SK-N-SH (cell line): ENCODE data around the gene COL24A1. TPM values are rescaled to one million over a fixed set of nuclear protein-coding genes. Genes with fewer than 3 reads are reported as not detected.

ENCODE experiments used
- CTCF ChIA-PET: fragments of 300-600, 350-600 bp; formaldehyde crosslinking; extraction: SDS; loops from one replicate; lab custom pipeline; 2021; lab: Yijun Ruan, JAX
- POLR2A ChIA-PET: fragments of 350-600 bp; sonication (Branson Sonifier 250); formaldehyde crosslinking; extraction: SDS; loops from one replicate; lab custom pipeline; 2020; ENCODE audit warnings: antibody characterized with exemption, inconsistent platforms; lab: Yijun Ruan, JAX
- DNase-seq: peaks from one replicate; pipeline ENCODE4 v3.0.0; 2012
- H2AFZ ChIP-seq: fragments of 200-600 bp; sonication (generic); 2 replicates; pipeline ENCODE4 v1.8.1; 2016; ENCODE audit warnings: antibody characterized with exemption, mild to moderate bottlenecking, low read depth
- H3F3A ChIP-seq: fragments of 200-600 bp; sonication (generic); replicated peaks from 2 replicates; pipeline ENCODE3; 2016; ENCODE audit warnings: antibody characterized with exemption, mild to moderate bottlenecking; ENCODE audit not compliant: insufficient read depth
- H3K27ac ChIP-seq, 2 experiments: fragments of 200-500 bp in 1 of 2; fragments of 200-600 bp in 1 of 2; sonication (Bioruptor generic) in 1 of 2; sonication (generic), shearing (Covaris generic) in 1 of 2; 2 replicates each; pipeline versions ENCODE4 v1.5.1 to v1.6.1; 2014 to 2016; ENCODE audit warnings: low read depth in 2 of 2, inconsistent platforms in 1 of 2, low read length in 1 of 2, mild to moderate bottlenecking in 1 of 2, mixed read lengths in 1 of 2
- H3K27me3 ChIP-seq: fragments of 200-600 bp; sonication (generic), shearing (Covaris generic); 2 replicates; pipeline ENCODE4 v1.6.1; 2016; ENCODE audit warnings: mixed run types; ENCODE audit not compliant: insufficient read depth
- H3K36me3 ChIP-seq, 2 experiments: fragments of 200-500 bp in 1 of 2; fragments of 200-600 bp in 1 of 2; sonication (Bioruptor generic) in 1 of 2; sonication (generic) in 1 of 2; replicated peaks in 1 of 2; 2 replicates each; pipeline versions ENCODE3 to v1.5.1; 2014 to 2016; ENCODE audit warnings: low read length in 1 of 2, mild to moderate bottlenecking in 1 of 2; ENCODE audit not compliant: insufficient read depth in 2 of 2, control insufficient read depth in 1 of 2
- H3K4me1 ChIP-seq, 2 experiments: fragments of 200-500 bp in 1 of 2; fragments of 200-600 bp in 1 of 2; sonication (Bioruptor generic) in 1 of 2; sonication (generic), shearing (Covaris generic) in 1 of 2; 2 replicates each; pipeline versions ENCODE4 v1.5.1 to v1.6.1; 2014 to 2016; ENCODE audit warnings: low read depth in 1 of 2, low read length in 1 of 2, mixed run types in 1 of 2; ENCODE audit not compliant: insufficient read depth in 2 of 2, control insufficient read depth in 1 of 2
- H3K4me2 ChIP-seq: fragments of 200-600 bp; sonication (generic), shearing (Covaris generic); 2 replicates; pipeline ENCODE4 v1.6.1; 2017; ENCODE audit warnings: mixed run types
- H3K4me3 ChIP-seq, 2 experiments: fragments of 200-500 bp in 1 of 2; fragments of 200-600 bp in 1 of 2; sonication (Bioruptor generic) in 1 of 2; sonication (generic), shearing (Covaris generic) in 1 of 2; 2 replicates each; pipeline versions ENCODE4 v1.5.1 to v1.8.1; 2014 to 2016; ENCODE audit warnings: low read depth in 2 of 2, inconsistent platforms in 1 of 2, low read length in 1 of 2, mild to moderate bottlenecking in 1 of 2, mixed read lengths in 1 of 2, moderate library complexity in 1 of 2
- H3K79me2 ChIP-seq: fragments of 200-600 bp; sonication (generic); 2 replicates; pipeline ENCODE4 v1.8.1; 2017; ENCODE audit warnings: mild to moderate bottlenecking; ENCODE audit not compliant: insufficient read depth
- H3K9ac ChIP-seq: fragments of 200-600 bp; sonication (generic); 2 replicates; pipeline ENCODE4 v1.6.1; 2017; ENCODE audit warnings: mixed run types
- H3K9me2 ChIP-seq: fragments of 200-600 bp; sonication (generic); 2 replicates; pipeline ENCODE4 v1.6.1; 2017; ENCODE audit warnings: mixed run types
- H3K9me3 ChIP-seq: fragments of 200-600 bp; sonication (generic); 2 replicates; pipeline ENCODE4 v1.6.1; 2017; ENCODE audit warnings: mixed run types, mild to moderate bottlenecking, moderate library complexity
- H4K20me1 ChIP-seq: fragments of 200-600 bp; sonication (generic); 2 replicates; pipeline ENCODE4 v1.6.1; 2017; ENCODE audit warnings: mild to moderate bottlenecking, mixed run types; ENCODE audit not compliant: insufficient read depth
- FOXJ3 ChIP-seq: sonication (generic); formaldehyde crosslinking; IDR thresholded peaks from 2 replicates; pipeline ENCODE4 v1.5.1; 2020; ENCODE audit warnings: mild to moderate bottlenecking, missing genetic modification reagents
- NRF1 ChIP-seq: IDR thresholded peaks from 2 replicates; pipeline ENCODE4 v1.6.1; 2012; ENCODE audit warnings: low read depth, mild to moderate bottlenecking, low read length
- POLR2AphosphoS5 ChIP-seq: IDR thresholded peaks from 2 replicates; pipeline ENCODE4 v1.6.1; 2012; ENCODE audit warnings: low read depth, low read length
- RCOR1 ChIP-seq: fragments of 150-350 bp; IDR thresholded peaks from 2 replicates; pipeline ENCODE4 v1.6.1; 2017; ENCODE audit warnings: antibody characterized with exemption, low read length
- SMC3 ChIP-seq: IDR thresholded peaks from 2 replicates; pipeline ENCODE4 v1.6.1; 2012; ENCODE audit warnings: low read depth, low read length, improper control_type of control experiment
- TCF12 ChIP-seq: IDR thresholded peaks from 2 replicates; pipeline ENCODE4 v1.4.0; 2012
- TEAD4 ChIP-seq: IDR thresholded peaks from 2 replicates; pipeline ENCODE4 v1.4.0; 2012; ENCODE audit warnings: mild to moderate bottlenecking, borderline replicate concordance; ENCODE audit not compliant: insufficient read depth
- WGBS: methylation state at CpG from one replicate; pipeline ENCODE4 v1.1.6; 2017; ENCODE audit warnings: low lambda C conversion rate; 5-methylcytosine and 5-hydroxymethylcytosine counted together
- polyA plus RNA-seq, 3 experiments: library from polyadenylated mRNA; depleted of rRNA; stranded (reverse); fragments of >200 nt; gene quantifications; 2 replicates each; pipeline ENCODE4 v1.2.3, GENCODE V29; 2012
- TF ChIP-seq, protein P1 (sequence below): IDR thresholded peaks from 2 replicates; pipeline ENCODE4; 2012
- TF ChIP-seq, protein P2 (sequence below): IDR thresholded peaks from 2 replicates; pipeline ENCODE4 v1.4.0; 2012; ENCODE audit warnings: low read depth, borderline replicate concordance
- TF ChIP-seq, protein P3 (sequence below): fragments of 150-350 bp; IDR thresholded peaks from 2 replicates; pipeline ENCODE4 v1.6.1; 2016; ENCODE audit warnings: mild to moderate bottlenecking, low read depth, low read length
- TF ChIP-seq, protein P4 (sequence below): IDR thresholded peaks from 2 replicates; pipeline ENCODE4 v1.6.1; 2012; ENCODE audit warnings: mild to moderate bottlenecking, low read depth, low read length, moderate library complexity

COL24A1 gene
- polyA plus RNA-seq, 1 of the 3 experiments (the other 2 are of a cell fraction): not detected

DNA sequence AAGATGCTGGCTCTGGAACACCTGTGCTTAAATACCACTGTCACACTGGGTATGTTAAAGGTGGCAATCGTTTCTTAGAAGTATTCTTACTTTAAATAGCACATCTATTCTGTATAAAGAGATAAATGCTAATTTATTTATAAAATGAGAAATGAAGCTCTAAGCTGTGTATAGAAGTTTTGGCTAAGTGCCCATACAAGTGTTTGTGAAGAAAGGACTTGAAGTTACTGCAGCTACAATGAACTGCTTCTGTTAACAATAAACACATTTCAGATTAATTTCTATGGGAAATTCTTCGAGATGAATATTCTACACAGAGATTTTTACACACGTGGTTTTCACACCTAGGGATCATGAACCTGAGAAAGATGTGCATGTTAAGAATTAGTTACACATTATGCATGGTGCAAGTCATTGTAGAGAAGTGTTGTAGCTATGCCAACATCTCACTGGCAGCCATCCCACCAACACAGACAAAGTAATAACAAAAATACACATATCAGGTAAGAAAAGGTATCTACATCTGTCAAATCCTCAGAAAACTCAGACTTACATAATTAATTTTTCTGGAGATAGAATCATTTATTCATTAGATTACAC, 16.2 kb downstream of the COL24A1 start:
- no peak overlapping the region for H3K27ac ChIP-seq
- H3K9ac ChIP-seq: no peak overlapping the region
- TF ChIP-seq, protein P1, sequence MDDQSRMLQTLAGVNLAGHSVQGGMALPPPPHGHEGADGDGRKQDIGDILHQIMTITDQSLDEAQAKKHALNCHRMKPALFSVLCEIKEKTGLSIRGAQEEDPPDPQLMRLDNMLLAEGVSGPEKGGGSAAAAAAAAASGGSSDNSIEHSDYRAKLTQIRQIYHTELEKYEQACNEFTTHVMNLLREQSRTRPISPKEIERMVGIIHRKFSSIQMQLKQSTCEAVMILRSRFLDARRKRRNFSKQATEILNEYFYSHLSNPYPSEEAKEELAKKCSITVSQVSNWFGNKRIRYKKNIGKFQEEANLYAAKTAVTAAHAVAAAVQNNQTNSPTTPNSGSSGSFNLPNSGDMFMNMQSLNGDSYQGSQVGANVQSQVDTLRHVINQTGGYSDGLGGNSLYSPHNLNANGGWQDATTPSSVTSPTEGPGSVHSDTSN: no peak
- TF ChIP-seq, protein P2, sequence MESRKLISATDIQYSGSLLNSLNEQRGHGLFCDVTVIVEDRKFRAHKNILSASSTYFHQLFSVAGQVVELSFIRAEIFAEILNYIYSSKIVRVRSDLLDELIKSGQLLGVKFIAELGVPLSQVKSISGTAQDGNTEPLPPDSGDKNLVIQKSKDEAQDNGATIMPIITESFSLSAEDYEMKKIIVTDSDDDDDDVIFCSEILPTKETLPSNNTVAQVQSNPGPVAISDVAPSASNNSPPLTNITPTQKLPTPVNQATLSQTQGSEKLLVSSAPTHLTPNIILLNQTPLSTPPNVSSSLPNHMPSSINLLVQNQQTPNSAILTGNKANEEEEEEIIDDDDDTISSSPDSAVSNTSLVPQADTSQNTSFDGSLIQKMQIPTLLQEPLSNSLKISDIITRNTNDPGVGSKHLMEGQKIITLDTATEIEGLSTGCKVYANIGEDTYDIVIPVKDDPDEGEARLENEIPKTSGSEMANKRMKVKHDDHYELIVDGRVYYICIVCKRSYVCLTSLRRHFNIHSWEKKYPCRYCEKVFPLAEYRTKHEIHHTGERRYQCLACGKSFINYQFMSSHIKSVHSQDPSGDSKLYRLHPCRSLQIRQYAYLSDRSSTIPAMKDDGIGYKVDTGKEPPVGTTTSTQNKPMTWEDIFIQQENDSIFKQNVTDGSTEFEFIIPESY: no peak
- TF ChIP-seq, protein P3, sequence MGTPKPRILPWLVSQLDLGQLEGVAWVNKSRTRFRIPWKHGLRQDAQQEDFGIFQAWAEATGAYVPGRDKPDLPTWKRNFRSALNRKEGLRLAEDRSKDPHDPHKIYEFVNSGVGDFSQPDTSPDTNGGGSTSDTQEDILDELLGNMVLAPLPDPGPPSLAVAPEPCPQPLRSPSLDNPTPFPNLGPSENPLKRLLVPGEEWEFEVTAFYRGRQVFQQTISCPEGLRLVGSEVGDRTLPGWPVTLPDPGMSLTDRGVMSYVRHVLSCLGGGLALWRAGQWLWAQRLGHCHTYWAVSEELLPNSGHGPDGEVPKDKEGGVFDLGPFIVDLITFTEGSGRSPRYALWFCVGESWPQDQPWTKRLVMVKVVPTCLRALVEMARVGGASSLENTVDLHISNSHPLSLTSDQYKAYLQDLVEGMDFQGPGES: no peak
- TF ChIP-seq POLR2AphosphoS5: no peak
- TF ChIP-seq SMC3: no peak
- no peak for TF ChIP-seq TCF12
- TF ChIP-seq TEAD4: no peak
- no peak for TF ChIP-seq FOXJ3 (CRISPR knock-in tag)
- TF ChIP-seq RCOR1: no peak
- TF ChIP-seq, protein P4, sequence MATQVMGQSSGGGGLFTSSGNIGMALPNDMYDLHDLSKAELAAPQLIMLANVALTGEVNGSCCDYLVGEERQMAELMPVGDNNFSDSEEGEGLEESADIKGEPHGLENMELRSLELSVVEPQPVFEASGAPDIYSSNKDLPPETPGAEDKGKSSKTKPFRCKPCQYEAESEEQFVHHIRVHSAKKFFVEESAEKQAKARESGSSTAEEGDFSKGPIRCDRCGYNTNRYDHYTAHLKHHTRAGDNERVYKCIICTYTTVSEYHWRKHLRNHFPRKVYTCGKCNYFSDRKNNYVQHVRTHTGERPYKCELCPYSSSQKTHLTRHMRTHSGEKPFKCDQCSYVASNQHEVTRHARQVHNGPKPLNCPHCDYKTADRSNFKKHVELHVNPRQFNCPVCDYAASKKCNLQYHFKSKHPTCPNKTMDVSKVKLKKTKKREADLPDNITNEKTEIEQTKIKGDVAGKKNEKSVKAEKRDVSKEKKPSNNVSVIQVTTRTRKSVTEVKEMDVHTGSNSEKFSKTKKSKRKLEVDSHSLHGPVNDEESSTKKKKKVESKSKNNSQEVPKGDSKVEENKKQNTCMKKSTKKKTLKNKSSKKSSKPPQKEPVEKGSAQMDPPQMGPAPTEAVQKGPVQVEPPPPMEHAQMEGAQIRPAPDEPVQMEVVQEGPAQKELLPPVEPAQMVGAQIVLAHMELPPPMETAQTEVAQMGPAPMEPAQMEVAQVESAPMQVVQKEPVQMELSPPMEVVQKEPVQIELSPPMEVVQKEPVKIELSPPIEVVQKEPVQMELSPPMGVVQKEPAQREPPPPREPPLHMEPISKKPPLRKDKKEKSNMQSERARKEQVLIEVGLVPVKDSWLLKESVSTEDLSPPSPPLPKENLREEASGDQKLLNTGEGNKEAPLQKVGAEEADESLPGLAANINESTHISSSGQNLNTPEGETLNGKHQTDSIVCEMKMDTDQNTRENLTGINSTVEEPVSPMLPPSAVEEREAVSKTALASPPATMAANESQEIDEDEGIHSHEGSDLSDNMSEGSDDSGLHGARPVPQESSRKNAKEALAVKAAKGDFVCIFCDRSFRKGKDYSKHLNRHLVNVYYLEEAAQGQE: no peak
- no peak for TF ChIP-seq NRF1
- no peaks in the 10 kb centered on the region for H4K20me1 ChIP-seq
- no peaks in the 10 kb centered on the region for H3K9me3 ChIP-seq
- no peak overlapping the region for H2AFZ ChIP-seq
- no peaks in the 10 kb centered on the region for H3K79me2 ChIP-seq
- 3% methylated on average over 3 of the region's 3 CpGs for WGBS
- H3K9me2 ChIP-seq: no peaks in the 10 kb centered on the region
- no peaks in the 10 kb centered on the region; the same call in 1 of the 2 replicates for H3K27me3 ChIP-seq
- H3K4me2 ChIP-seq: no peak overlapping the region
- no peaks in the 10 kb centered on the region for H3K4me1 ChIP-seq
- DNase-seq: no peak
- ChIA-PET POLR2A (no interaction called here), CTCF (no interaction called here)
- no peak overlapping the region for H3K4me3 ChIP-seq
- H3K36me3 ChIP-seq: no peaks in the 10 kb centered on the region
- H3F3A ChIP-seq: no peaks in the 10 kb centered on the region
